Measurements from ENCODE around the gene KREMEN1.

- no peak for TF ChIP-seq CTCF (IDR thresholded peaks at IDR 0.05; ENCODE audit: insufficient read depth, low read length)
- no peak for TF ChIP-seq SPI1 (IDR thresholded peaks at IDR 0.05; ENCODE audit: borderline replicate concordance, low read depth)
- TF ChIP-seq REST (IDR thresholded peaks at IDR 0.05; ENCODE audit: insufficient replicate concordance, low read depth): no peak
- no peak for TF ChIP-seq POLR2AphosphoS5 (IDR thresholded peaks at IDR 0.05; ENCODE audit: low read depth)
- no peak for TF ChIP-seq GABPA (IDR thresholded peaks at IDR 0.05; ENCODE audit: low read depth)
Observed at GRCh38 chr22:29056472-29056871, 16.4 kb upstream of the KREMEN1 start.

Data from HL-60 (cell line).